ENCODE data around the gene E4F1.
A peak's percentile ranks its signal among the peaks of the same experiment; 100 is the strongest.
"Not testable (repeated sequence)": the region's sequence is repeated elsewhere in the genome, so short reads cannot be mapped to it uniquely, and the experiment has no call there.

The E4F1 gene

GRCh38 chr16:2253293-2253692, 29.9 kb downstream of the E4F1 start:
- Mint-ChIP-seq H3K27ac (peak overlapping the region; percentile 58), H3K36me3 (no peaks in the 10 kb centered on the region)

GRCh38 chr16:2256531-2257140, 33.2 kb downstream of the E4F1 start:
- Mint-ChIP-seq H3K27me3 (no peaks in the 10 kb centered on the region), H3K4me3 (no peak overlapping the region), H3K4me1 (ENCODE audit: low read depth) (peaks cover 8% of the 10 kb centered on the region), H3K36me3 (peaks cover 4% of the 10 kb centered on the region), H3K9me3 (ENCODE audit: low read depth) (no peaks in the 10 kb centered on the region), H3K27ac (peak overlapping the region; percentile 46)

More at GRCh38 chr16:2253293-2253692, 29.9 kb downstream of the E4F1 start:
- no peak overlapping the region for H3K4me3 Mint-ChIP-seq
- no peaks in the 10 kb centered on the region for H3K9me3 Mint-ChIP-seq (ENCODE audit: low read depth)
- peaks cover 12% of the 10 kb centered on the region for H3K4me1 Mint-ChIP-seq (ENCODE audit: low read depth)
- H3K27me3 Mint-ChIP-seq, result no peaks in the 10 kb centered on the region

- H3K4me1 Mint-ChIP-seq (ENCODE audit: low read depth), result peaks cover 4% of the 10 kb centered on the region
- H3K9me3 Mint-ChIP-seq (ENCODE audit: low read depth), result no peaks in the 10 kb centered on the region
- H3K36me3 Mint-ChIP-seq, result peaks cover 4% of the 10 kb centered on the region
- H3K27me3 Mint-ChIP-seq, result no peaks in the 10 kb centered on the region
- no peak overlapping the region for H3K4me3 Mint-ChIP-seq
- no peak overlapping the region for H3K27ac Mint-ChIP-seq
These were observed 34.3 kb downstream of the E4F1 start for GRCh38 chr16:2257726-2258125.

- not testable (repeated sequence) for H3K36me3 Mint-ChIP-seq; H3K27me3 Mint-ChIP-seq; H3K9me3 Mint-ChIP-seq (ENCODE audit: low read depth); H3K4me1 Mint-ChIP-seq (ENCODE audit: low read depth); H3K4me3 Mint-ChIP-seq; H3K27ac Mint-ChIP-seq
These were observed 35.1 kb downstream of the E4F1 start for GRCh38 chr16:2258530-2258929.

GRCh38 chr16:2260250-2260649, 36.9 kb downstream of the E4F1 start:
- Mint-ChIP-seq H3K27me3 (no peaks in the 10 kb centered on the region), H3K9me3 (ENCODE audit: low read depth) (no peaks in the 10 kb centered on the region)

GRCh38 chr16:2263026-2263425, 39.6 kb downstream of the E4F1 start:
- H3K27ac Mint-ChIP-seq, result peak overlapping the region; percentile 28
- not testable (repeated sequence) for H3K27me3 Mint-ChIP-seq; H3K9me3 Mint-ChIP-seq (ENCODE audit: low read depth); H3K4me3 Mint-ChIP-seq; H3K36me3 Mint-ChIP-seq
- peaks cover 25% of the 10 kb centered on the region for H3K4me1 Mint-ChIP-seq (ENCODE audit: low read depth)

More at GRCh38 chr16:2260250-2260649, 36.9 kb downstream of the E4F1 start:
- H3K4me1 Mint-ChIP-seq (ENCODE audit: low read depth), result peaks cover 11% of the 10 kb centered on the region
- no peak overlapping the region for H3K27ac Mint-ChIP-seq
- H3K4me3 Mint-ChIP-seq, result no peak overlapping the region
- H3K36me3 Mint-ChIP-seq, result peaks cover 4% of the 10 kb centered on the region

- Mint-ChIP-seq H3K4me3 (peak overlapping the region; percentile 93), H3K4me1 (ENCODE audit: low read depth) (peaks cover 35% of the 10 kb centered on the region), H3K27ac (peak overlapping the region; percentile 93)
- not testable (repeated sequence) for H3K27me3 Mint-ChIP-seq; H3K36me3 Mint-ChIP-seq; H3K9me3 Mint-ChIP-seq (ENCODE audit: low read depth)
These were observed 43.5 kb downstream of the E4F1 start for GRCh38 chr16:2266887-2267286.

- peak overlapping the region; percentile 96 for H3K27ac Mint-ChIP-seq
- H3K27me3 Mint-ChIP-seq; H3K9me3 Mint-ChIP-seq (ENCODE audit: low read depth); H3K36me3 Mint-ChIP-seq: not testable (repeated sequence)
- peak overlapping the region; percentile 93 for H3K4me3 Mint-ChIP-seq
- peaks cover 35% of the 10 kb centered on the region for H3K4me1 Mint-ChIP-seq (ENCODE audit: low read depth)
These were observed 44.1 kb downstream of the E4F1 start for GRCh38 chr16:2267505-2267912.

- peak within 1 kb of the TSS; percentile 93 for H3K4me3 Mint-ChIP-seq
- no peaks in the 10 kb centered on the region for H3K27me3 Mint-ChIP-seq
- peak within 1 kb of the TSS; percentile 96 for H3K27ac Mint-ChIP-seq
- H3K36me3 Mint-ChIP-seq, result peaks cover 3% of the 10 kb centered on the region
- H3K4me1 Mint-ChIP-seq (ENCODE audit: low read depth), result peaks cover 32% of the 10 kb centered on the region
- H3K9me3 Mint-ChIP-seq (ENCODE audit: low read depth), result no peaks in the 10 kb centered on the region
These were observed 44.7 kb downstream of the E4F1 start, which contains the start of gene RNPS1 for GRCh38 chr16:2267913-2268666. Gene RNPS1, minus strand, starts transcription at chr16:2268126. Its CDS starts 3,483 bp downstream, at chr16:2264643.

GRCh38 chr16:2270070-2270462, 46.7 kb downstream of the E4F1 start:
- Mint-ChIP-seq H3K4me1 (ENCODE audit: low read depth) (peaks cover 25% of the 10 kb centered on the region), H3K27ac (no peak overlapping the region), H3K9me3 (ENCODE audit: low read depth) (no peaks in the 10 kb centered on the region), H3K4me3 (peak overlapping the region; percentile 93), H3K36me3 (peaks cover 3% of the 10 kb centered on the region), H3K27me3 (no peaks in the 10 kb centered on the region)

- Mint-ChIP-seq H3K27ac (no peak overlapping the region), H3K9me3 (ENCODE audit: low read depth) (no peaks in the 10 kb centered on the region), H3K4me1 (ENCODE audit: low read depth) (peaks cover 21% of the 10 kb centered on the region), H3K27me3 (no peaks in the 10 kb centered on the region), H3K36me3 (peaks cover 3% of the 10 kb centered on the region), H3K4me3 (no peak overlapping the region)
These were observed 47.4 kb downstream of the E4F1 start for GRCh38 chr16:2270588-2271470.

- Mint-ChIP-seq H3K4me1 (ENCODE audit: low read depth) (peaks cover 11% of the 10 kb centered on the region), H3K9me3 (ENCODE audit: low read depth) (no peaks in the 10 kb centered on the region), H3K4me3 (no peak overlapping the region), H3K36me3 (peaks cover under 1% of the 10 kb centered on the region), H3K27me3 (no peaks in the 10 kb centered on the region), H3K27ac (no peak overlapping the region)
These were observed 48.6 kb downstream of the E4F1 start for GRCh38 chr16:2271848-2272461.

- no peaks in the 10 kb centered on the region for H3K36me3 Mint-ChIP-seq
- H3K27me3 Mint-ChIP-seq, result no peaks in the 10 kb centered on the region
- H3K27ac Mint-ChIP-seq, result no peak overlapping the region
- H3K4me3 Mint-ChIP-seq, result no peak overlapping the region
- H3K9me3 Mint-ChIP-seq (ENCODE audit: low read depth), result no peaks in the 10 kb centered on the region
- H3K4me1 Mint-ChIP-seq (ENCODE audit: low read depth), result peaks cover 8% of the 10 kb centered on the region
These were observed 50.1 kb downstream of the E4F1 start for GRCh38 chr16:2273484-2273883.

- H3K4me3 Mint-ChIP-seq, result no peak overlapping the region
- no peaks in the 10 kb centered on the region for H3K27me3 Mint-ChIP-seq
- H3K4me1 Mint-ChIP-seq (ENCODE audit: low read depth), result peaks cover 8% of the 10 kb centered on the region
- no peaks in the 10 kb centered on the region for H3K9me3 Mint-ChIP-seq (ENCODE audit: low read depth)
- no peaks in the 10 kb centered on the region for H3K36me3 Mint-ChIP-seq
- H3K27ac Mint-ChIP-seq, result no peak overlapping the region
These were observed 50.5 kb downstream of the E4F1 start for GRCh38 chr16:2273931-2274330.
